ENCODE measurements around the gene FOXP1. TPM values are rescaled to one million over a fixed set of nuclear protein-coding genes. Genes with fewer than 3 reads are reported as not detected.

Gene FOXP1
- total RNA-seq (2014; rRNA removed; shearing (Covaris generic)) (37.4 and 52.5 TPM in 2 replicates), polyA plus RNA-seq (2016; fragmentation: Nextera tagmentation; extraction: Ambion mirVana) (57.6 and 59.9 TPM in 2 replicates)

GRCh38 chr3:71583566-71584393 lies at the start of gene FOXP1:
FOXP1 (minus strand) TSS chr3:71583728; CDS start chr3:71198381, 385,347 bp downstream.
- Histone ChIP-seq H4K20me1 (ENCODE audit: insufficient read depth) (no peaks in the 10 kb centered on the region), H3K9ac (peak within 1 kb of the TSS; percentile 90), H3K27me3 (replicated peaks; ENCODE audit: insufficient read depth) (no peaks in the 10 kb centered on the region), H3K4me1 (ENCODE audit: insufficient read depth) (peaks cover 45% of the 10 kb centered on the region), H3K27ac (peak within 1 kb of the TSS; percentile 81), H3K4me2 (ENCODE audit: unreplicated experiment) (peak within 1 kb of the TSS; percentile 98), H3F3A (ENCODE audit: insufficient read depth) (peaks cover 37% of the 10 kb centered on the region), H3K9me3 (ENCODE audit: low read depth) (no peaks in the 10 kb centered on the region), H3K4me3 (peak within 1 kb of the TSS; percentile 93), H3K36me3 (ENCODE audit: low read depth) (no peaks in the 10 kb centered on the region), H3K79me2 (ENCODE audit: insufficient read depth) (peaks cover 62% of the 10 kb centered on the region), H2AFZ (peak within 1 kb of the TSS; percentile 86), H3K9me2 (ENCODE audit: insufficient read depth) (no peaks in the 10 kb centered on the region)
- DNase-seq, result peak; percentile 91
- in situ Hi-C loops (cut with MboI), result loop anchor here (25.0 kb wide), 2 partner anchors 471 to 871 kb away; no protein-coding TSS in a partner anchor
- TF ChIP-seq EZH2 (IDR thresholded peaks at IDR 0.05; ENCODE audit: insufficient read depth, poor library complexity, severe bottlenecking) (no peak), EZH2phosphoT487 (IDR thresholded peaks at IDR 0.05; ENCODE audit: insufficient read depth, low read depth) (no peak)
- WGBS, 2 experiments (ENCODE audit: low coverage in 1 of 2, low lambda C conversion rate in 2 of 2, missing lambda C conversion rate in 2 of 2), result 1% methylated on average over 28 to 74 of the region's 75 CpGs

GRCh38 chr3:71629711-71630110 lies 46.2 kb upstream of the FOXP1 start:
- DNase-seq, result no peak
- Histone ChIP-seq H3K79me2 (ENCODE audit: insufficient read depth) (no peaks in the 10 kb centered on the region), H3K27ac (peak overlapping the region; percentile 56), H3K9me3 (ENCODE audit: low read depth) (no peaks in the 10 kb centered on the region), H3F3A (ENCODE audit: insufficient read depth) (peaks cover 26% of the 10 kb centered on the region), H3K4me2 (ENCODE audit: unreplicated experiment) (peak overlapping the region; percentile 65), H3K9me2 (ENCODE audit: insufficient read depth) (no peaks in the 10 kb centered on the region), H4K20me1 (ENCODE audit: insufficient read depth) (no peaks in the 10 kb centered on the region), H3K36me3 (ENCODE audit: low read depth) (no peaks in the 10 kb centered on the region), H3K27me3 (replicated peaks; ENCODE audit: insufficient read depth) (no peaks in the 10 kb centered on the region), H2AFZ (peak overlapping the region; percentile 61), H3K9ac (no peak overlapping the region), H3K4me3 (peak overlapping the region; percentile 45; the same call in 1 of the 2 replicates), H3K4me1 (ENCODE audit: insufficient read depth) (peaks cover 20% of the 10 kb centered on the region)
- 82 to 85% methylated on average over 2 of the region's 2 CpGs for WGBS, 2 experiments (ENCODE audit: low coverage in 1 of 2, low lambda C conversion rate in 2 of 2, missing lambda C conversion rate in 2 of 2)
- TF ChIP-seq EZH2 (IDR thresholded peaks at IDR 0.05; ENCODE audit: insufficient read depth, poor library complexity, severe bottlenecking) (no peak), EZH2phosphoT487 (IDR thresholded peaks at IDR 0.05; ENCODE audit: insufficient read depth, low read depth) (no peak)
- in situ Hi-C loops (cut with MboI), result no loop called here

GRCh38 chr3:71629289-71629688 lies 45.8 kb upstream of the FOXP1 start:
- Histone ChIP-seq H3K9ac (peak overlapping the region; percentile 48), H3K4me1 (ENCODE audit: insufficient read depth) (peaks cover 20% of the 10 kb centered on the region), H3K27me3 (replicated peaks; ENCODE audit: insufficient read depth) (no peaks in the 10 kb centered on the region), H3F3A (ENCODE audit: insufficient read depth) (peaks cover 26% of the 10 kb centered on the region), H3K9me3 (ENCODE audit: low read depth) (no peaks in the 10 kb centered on the region), H3K27ac (peak overlapping the region; percentile 56), H3K36me3 (ENCODE audit: low read depth) (no peaks in the 10 kb centered on the region), H4K20me1 (ENCODE audit: insufficient read depth) (no peaks in the 10 kb centered on the region), H3K4me2 (ENCODE audit: unreplicated experiment) (peak overlapping the region; percentile 65), H2AFZ (peak overlapping the region; percentile 61), H3K4me3 (peak overlapping the region; percentile 45), H3K9me2 (ENCODE audit: insufficient read depth) (no peaks in the 10 kb centered on the region), H3K79me2 (ENCODE audit: insufficient read depth) (no peaks in the 10 kb centered on the region)
- in situ Hi-C loops (cut with MboI), result no loop called here
- peak; percentile 83 for DNase-seq
- 1 to 2% methylated on average over 8 of the region's 8 CpGs for WGBS, 2 experiments (ENCODE audit: low coverage in 1 of 2, low lambda C conversion rate in 2 of 2, missing lambda C conversion rate in 2 of 2)
- no peak for TF ChIP-seq EZH2 (IDR thresholded peaks at IDR 0.05; ENCODE audit: insufficient read depth, poor library complexity, severe bottlenecking)
- no peak for TF ChIP-seq EZH2phosphoT487 (IDR thresholded peaks at IDR 0.05; ENCODE audit: insufficient read depth, low read depth)

GRCh38 chr3:71628522-71628921 lies 45.0 kb upstream of the FOXP1 start:
- Histone ChIP-seq H4K20me1 (ENCODE audit: insufficient read depth) (no peaks in the 10 kb centered on the region), H3K79me2 (ENCODE audit: insufficient read depth) (no peaks in the 10 kb centered on the region), H3F3A (ENCODE audit: insufficient read depth) (peaks cover 26% of the 10 kb centered on the region), H3K27me3 (replicated peaks; ENCODE audit: insufficient read depth) (peaks cover under 1% of the 10 kb centered on the region; the same call in 1 of the 2 replicates), H2AFZ (peak overlapping the region; percentile 61), H3K4me2 (ENCODE audit: unreplicated experiment) (peak overlapping the region; percentile 65), H3K4me3 (peak overlapping the region; percentile 45), H3K27ac (peak overlapping the region; percentile 56), H3K4me1 (ENCODE audit: insufficient read depth) (peaks cover 20% of the 10 kb centered on the region), H3K9ac (peak overlapping the region; percentile 48), H3K9me2 (ENCODE audit: insufficient read depth) (no peaks in the 10 kb centered on the region), H3K36me3 (ENCODE audit: low read depth) (no peaks in the 10 kb centered on the region), H3K9me3 (ENCODE audit: low read depth) (no peaks in the 10 kb centered on the region)
- 10 to 15% methylated on average over 6 of the region's 6 CpGs for WGBS, 2 experiments (ENCODE audit: low coverage in 1 of 2, low lambda C conversion rate in 2 of 2, missing lambda C conversion rate in 2 of 2)
- DNase-seq, result peak; percentile 64
- no peak for TF ChIP-seq EZH2phosphoT487 (IDR thresholded peaks at IDR 0.05; ENCODE audit: insufficient read depth, low read depth)
- TF ChIP-seq EZH2 (IDR thresholded peaks at IDR 0.05; ENCODE audit: insufficient read depth, poor library complexity, severe bottlenecking), result no peak
- in situ Hi-C loops (cut with MboI), result no loop called here
